ENCODE data around the gene PLCB2. TPM values are rescaled to one million over a fixed set of nuclear protein-coding genes. Genes with fewer than 3 reads are reported as not detected.

PLCB2 gene
- total RNA-seq, 1 experiment from 2014 or later, result 7.4 TPM

- no peak for DNase-seq
- Histone ChIP-seq H4K20me1 (ENCODE audit: control insufficient read depth, insufficient read depth, insufficient read length) (no peaks in the 10 kb centered on the region), H3K4ac (ENCODE audit: low read depth, low read length) (no peak overlapping the region), H2BK15ac (ENCODE audit: low read depth, low read length) (no peak overlapping the region), H3K4me2 (ENCODE audit: insufficient read depth, insufficient read length, low read length) (no peak overlapping the region), H3K79me2 (ENCODE audit: insufficient read depth, low read length) (no peaks in the 10 kb centered on the region), H2AK5ac (ENCODE audit: insufficient read length, low read length) (no peak overlapping the region), H3K27me3 (ENCODE audit: insufficient read depth, low read length) (no peaks in the 10 kb centered on the region), H3K23ac (ENCODE audit: insufficient read length, low read depth, low read length) (no peak overlapping the region), H2BK120ac (ENCODE audit: low read depth, low read length, poor library complexity, severe bottlenecking) (no peak overlapping the region), H3K4me1 (ENCODE audit: insufficient read depth, low read length) (no peaks in the 10 kb centered on the region), H3K56ac (ENCODE audit: insufficient read length, low read depth, low read length) (no peak overlapping the region), H2AFZ (ENCODE audit: low read length) (no peak overlapping the region), H4K8ac (replicated peaks; ENCODE audit: insufficient read length, low read depth, low read length) (no peak overlapping the region), H3K23me2 (ENCODE audit: insufficient read length, low read depth, low read length, poor library complexity, severe bottlenecking) (no peaks in the 10 kb centered on the region), H3K9me3 (ENCODE audit: control insufficient read depth, low read depth, low read length) (no peaks in the 10 kb centered on the region), H2BK12ac (ENCODE audit: insufficient read length, low read depth, low read length) (no peak overlapping the region), H3K14ac (ENCODE audit: insufficient read depth, low read length) (no peak overlapping the region), H3K79me1 (ENCODE audit: insufficient read depth, low read depth, low read length, poor library complexity, severe bottlenecking) (no peaks in the 10 kb centered on the region), H3K27ac (ENCODE audit: insufficient read length, low read depth, low read length) (no peak overlapping the region), H3T11ph (ENCODE audit: low read length) (no peak overlapping the region), H4K91ac (ENCODE audit: insufficient read length, low read depth, low read length) (no peak overlapping the region), H2BK20ac (ENCODE audit: low read depth, low read length, poor library complexity, severe bottlenecking) (no peak overlapping the region), H4K5ac (ENCODE audit: insufficient read length, low read depth, low read length) (no peak overlapping the region), H2BK5ac (ENCODE audit: insufficient read length, low read length) (no peak overlapping the region), H3K9ac (ENCODE audit: extremely low read depth, insufficient read length, low read length) (no peak overlapping the region), H3K18ac (ENCODE audit: insufficient read length, low read depth, low read length) (no peak overlapping the region)
- no peak for TF ChIP-seq CTCF (conservative IDR thresholded peaks at IDR 0.05)
- no CpG with 5 or more reads among the region's 5 CpGs for WGBS (ENCODE audit: extremely low coverage, insufficient read length, low lambda C conversion rate)
- H3K27ac Mint-ChIP-seq, result no peak overlapping the region
- H3K4me1 Mint-ChIP-seq, result peaks cover 14 to 27% of the 10 kb centered on the region in 2 experiments
- H3K9me3 Mint-ChIP-seq, result no peaks in the 10 kb centered on the region
- H3K27me3 Mint-ChIP-seq (ENCODE audit: low read depth), result peaks cover 12% of the 10 kb centered on the region
- no peaks in the 10 kb centered on the region for H3K36me3 Mint-ChIP-seq (ENCODE audit: insufficient read depth in 1 of 3, low read depth in 3 of 3)
- H3K4me3 Mint-ChIP-seq, result no peak overlapping the region
Measured at GRCh38 chr15:40349163-40349562, 41.4 kb upstream of the PLCB2 start.

Measured in H9 (cell line).